Measurements from ENCODE around the gene CACNA2D1. TPM values are rescaled to one million over a fixed set of nuclear protein-coding genes. Genes with fewer than 3 reads are reported as not detected.

The CACNA2D1 gene
- total RNA-seq, 2 donors from 2014 or later: 5.4 to 32.0 TPM

GRCh38 chr7:82455295-82455694, 11.7 kb upstream of the CACNA2D1 start:
- H3K9me3 ChIP-seq: no peaks in the 10 kb centered on the region

DNA sequence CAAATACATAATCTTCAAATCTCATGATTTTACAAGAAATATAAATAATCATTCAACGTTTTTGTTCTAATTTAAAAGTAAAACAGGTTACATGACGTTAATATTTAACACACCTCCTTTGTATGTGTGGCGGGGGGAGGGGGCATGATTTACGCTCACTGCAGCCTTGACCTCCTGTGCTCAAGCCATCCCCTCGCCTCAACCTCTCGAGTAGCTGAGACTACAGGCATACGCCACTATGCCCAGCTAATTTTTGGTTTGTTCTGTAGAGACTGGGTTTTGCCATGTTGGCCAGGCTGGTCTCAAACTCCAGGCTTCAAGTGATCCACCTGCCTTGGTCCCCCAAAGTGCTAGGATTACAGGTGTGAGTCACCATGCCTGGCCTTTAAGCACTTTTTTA, 7.2 kb upstream of the CACNA2D1 start:
- H3K9me3 ChIP-seq: no peaks in the 10 kb centered on the region
- ATAC-seq: no peak
- intact Hi-C loops (cut with DNase I): no loop called here
- no peak overlapping the region for H3K27ac ChIP-seq
- DNase-seq: no peak
- H3K36me3 ChIP-seq (replicated peaks in 1 of 2; ENCODE audit: insufficient read depth in 1 of 2, low read depth in 2 of 2): no peaks in the 10 kb centered on the region
- H3K4me1 ChIP-seq: no peaks in the 10 kb centered on the region
- 54 to 58% methylated on average over 7 of the region's 7 CpGs for WGBS, 2 donors
- H3K27me3 ChIP-seq: no peaks in the 10 kb centered on the region
- no peak overlapping the region for H3K4me3 ChIP-seq
- no peak for TF ChIP-seq POLR2A (IDR thresholded peaks at IDR 0.05)

More at GRCh38 chr7:82455295-82455694, 11.7 kb upstream of the CACNA2D1 start:
- TF ChIP-seq POLR2A (IDR thresholded peaks at IDR 0.05) (no peak), CTCF (IDR thresholded peaks at IDR 0.05) (no peak)
- intact Hi-C loops (cut with DNase I): no loop called here
- 69 to 78% methylated on average over 3 of the region's 3 CpGs for WGBS, 2 donors
- Histone ChIP-seq H3K27ac (no peak overlapping the region), H3K27me3 (no peaks in the 10 kb centered on the region), H3K4me3 (no peak overlapping the region), H3K4me1 (no peaks in the 10 kb centered on the region), H3K36me3 (replicated peaks in 1 of 2; ENCODE audit: insufficient read depth in 1 of 2, low read depth in 2 of 2) (no peaks in the 10 kb centered on the region)
- no peak for DNase-seq
- ATAC-seq: no peak

GRCh38 chr7:82449910-82450309, 6.3 kb upstream of the CACNA2D1 start:
- DNase-seq (no peak), ATAC-seq (no peak)
- Histone ChIP-seq H3K27me3 (no peaks in the 10 kb centered on the region), H3K4me3 (no peak overlapping the region), H3K9me3 (no peaks in the 10 kb centered on the region), H3K27ac (no peak overlapping the region), H3K36me3 (replicated peaks in 1 of 2; ENCODE audit: insufficient read depth in 1 of 2, low read depth in 2 of 2) (no peaks in the 10 kb centered on the region), H3K4me1 (no peaks in the 10 kb centered on the region)
- 72 to 73% methylated on average over 2 of the region's 2 CpGs for WGBS, 2 donors
- intact Hi-C loops (cut with DNase I): no loop called here
- TF ChIP-seq CTCF (IDR thresholded peaks at IDR 0.05) (no peak), POLR2A (IDR thresholded peaks at IDR 0.05) (no peak)

- H3K27me3 ChIP-seq: peaks cover 0 to 9% of the 10 kb centered on the region in 2 donors
- no peak overlapping the region for H3K4me3 ChIP-seq
- no peaks in the 10 kb centered on the region for H3K9me3 ChIP-seq
- H3K4me1 ChIP-seq: peaks cover 18% of the 10 kb centered on the region
- no peaks in the 10 kb centered on the region for H3K36me3 ChIP-seq (replicated peaks in 1 of 2; ENCODE audit: insufficient read depth in 1 of 2, low read depth in 2 of 2)
- no peak for TF ChIP-seq POLR2A (IDR thresholded peaks at IDR 0.05)
- TF ChIP-seq CTCF (IDR thresholded peaks at IDR 0.05): no peak
- intact Hi-C loops (cut with DNase I): no loop called here
- ATAC-seq (no peak), DNase-seq (no peak)
- no peak overlapping the region for H3K27ac ChIP-seq
Measured at GRCh38 chr7:82446897-82447296, 3.3 kb upstream of the CACNA2D1 start.

- Histone ChIP-seq H3K9me3 (no peaks in the 10 kb centered on the region), H3K4me3 (no peak overlapping the region), H3K27ac (no peak overlapping the region), H3K4me1 (peaks cover 18% of the 10 kb centered on the region), H3K27me3 (peaks cover 0 to 9% of the 10 kb centered on the region in 2 donors), H3K36me3 (replicated peaks in 1 of 2; ENCODE audit: insufficient read depth in 1 of 2, low read depth in 2 of 2) (no peaks in the 10 kb centered on the region)
- TF ChIP-seq POLR2A (IDR thresholded peaks at IDR 0.05) (no peak), CTCF (IDR thresholded peaks at IDR 0.05) (no peak)
- WGBS, 2 donors: 89% methylated on average over 3 of the region's 3 CpGs
- intact Hi-C loops (cut with DNase I): no loop called here
- no peak for ATAC-seq
- DNase-seq: no peak
Measured at GRCh38 chr7:82445271-82445670, 1.7 kb upstream of the CACNA2D1 start.
